NCI-H128 (cell line): ENCODE measurements around the gene HDAC9.

Experiments
- DNase-seq: peaks from one replicate; lab custom pipeline; 2025; ENCODE audit not compliant: unreplicated experiment; lab: John Stamatoyannopoulos, UW

The HDAC9 gene

DNA sequence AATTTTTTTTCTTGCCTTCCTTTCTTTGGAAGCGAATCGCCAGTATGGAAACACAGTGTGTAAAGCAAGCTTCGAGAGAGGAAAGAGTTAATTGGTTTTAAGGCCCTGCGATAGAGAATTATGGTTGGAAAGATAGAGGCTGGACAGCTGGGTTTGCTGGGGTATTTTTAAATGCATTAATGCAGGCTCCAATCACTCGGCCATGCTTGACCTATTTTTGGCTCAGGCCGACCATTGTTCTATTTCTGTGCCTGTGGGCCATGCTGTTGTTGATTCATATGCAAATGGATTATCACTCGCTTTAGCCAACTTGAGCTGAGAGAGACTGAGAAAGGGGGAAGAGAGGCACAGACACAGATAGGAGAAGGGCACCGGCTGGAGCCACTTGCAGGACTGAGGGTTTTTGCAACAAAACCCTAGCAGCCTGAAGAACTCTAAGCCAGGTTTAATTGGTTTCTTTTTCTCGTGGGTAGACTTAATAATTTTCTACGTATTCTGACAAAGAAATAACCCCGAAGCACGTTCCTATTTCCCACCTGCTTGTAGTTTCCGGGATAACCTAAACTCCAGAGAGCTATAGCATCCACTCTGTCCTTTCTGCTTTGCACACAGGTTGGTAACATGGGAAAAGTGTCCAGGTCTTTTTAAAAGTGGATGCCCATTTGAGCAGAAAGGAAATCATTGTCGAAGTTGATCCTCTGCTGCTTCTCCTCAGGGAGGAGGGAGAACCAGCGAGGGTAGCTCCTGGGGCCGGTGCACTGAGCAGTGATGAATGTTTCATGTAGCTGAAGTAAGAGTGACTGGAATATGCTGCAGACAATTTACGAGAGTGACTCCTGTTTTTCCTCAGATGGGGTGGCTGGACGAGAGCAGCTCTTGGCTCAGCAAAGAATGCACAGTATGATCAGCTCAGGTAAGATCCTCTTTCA, at the start of gene HDAC9:
Gene HDAC9 (plus strand): TSS at position 338 of the 929 bp plus-strand sequence. CDS start 554 bp downstream, at position 892.
- DNase-seq = peak; percentile 72

DNA sequence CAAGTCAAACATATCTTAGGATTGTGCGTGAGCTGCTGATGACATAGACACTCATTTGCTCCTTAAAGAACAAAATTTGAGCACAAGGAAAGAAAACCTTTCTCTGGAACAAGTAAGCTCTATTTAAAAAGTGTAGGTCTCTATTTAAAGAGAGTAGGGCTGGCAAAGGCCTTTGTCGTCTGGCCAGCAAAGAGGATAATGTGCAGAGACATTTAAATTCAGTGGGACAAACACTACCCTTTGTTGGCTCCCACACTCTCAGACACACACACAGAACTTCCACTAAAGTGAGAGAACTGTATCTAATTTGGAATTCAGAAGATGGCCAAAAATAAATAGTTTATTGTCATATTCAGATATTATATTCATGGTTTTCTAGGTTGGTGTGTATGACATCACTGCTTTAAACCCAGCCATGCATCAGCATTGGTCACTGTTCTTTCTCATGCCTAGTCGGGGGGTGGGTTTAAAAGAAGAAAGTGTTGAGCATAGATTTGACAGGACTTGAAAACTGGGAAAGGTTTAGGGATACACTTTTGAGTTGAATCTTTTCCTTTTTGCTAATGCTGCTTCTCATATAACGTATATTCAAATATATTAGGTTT, 49.5 kb upstream of the HDAC9 start:
- DNase-seq = no peak

DNA sequence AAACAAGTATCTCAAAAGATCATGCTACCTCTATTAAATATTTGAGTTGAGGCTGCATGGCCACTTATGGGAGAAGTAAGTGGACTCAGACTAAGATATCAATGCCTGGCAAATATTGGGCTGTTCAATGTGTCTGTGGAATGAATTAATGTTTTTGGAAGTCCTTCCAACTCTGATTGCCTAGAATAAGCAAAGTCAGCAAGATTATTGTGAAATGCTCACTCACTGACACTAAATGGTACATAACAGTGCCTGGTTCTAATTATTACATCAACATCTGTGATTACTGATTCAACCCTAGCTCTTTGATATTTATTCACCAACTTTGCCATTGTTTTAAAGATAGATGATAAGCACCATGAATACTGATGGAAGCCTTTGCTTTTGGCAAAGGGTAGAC, 45.5 kb upstream of the HDAC9 start:
- no peak for DNase-seq

DNA sequence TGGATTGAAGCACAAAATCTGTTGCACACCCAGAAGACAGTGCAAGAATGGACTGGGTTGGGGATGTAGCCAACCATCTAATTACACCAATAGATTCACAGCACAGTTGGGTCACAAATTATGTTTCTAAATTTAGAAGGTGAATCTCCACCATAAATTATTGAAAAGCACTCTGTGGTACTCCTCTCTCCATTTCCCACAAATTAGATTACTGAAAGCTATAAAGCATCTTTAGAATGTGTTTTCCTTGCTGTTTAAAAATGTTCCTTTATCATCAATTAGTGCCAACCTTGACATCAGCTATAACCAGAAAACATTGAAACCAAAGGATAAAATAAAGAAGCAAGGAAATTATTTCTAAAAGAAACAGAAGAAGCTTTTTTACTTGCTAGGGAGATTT, 39.9 kb upstream of the HDAC9 start:
- DNase-seq = no peak

DNA sequence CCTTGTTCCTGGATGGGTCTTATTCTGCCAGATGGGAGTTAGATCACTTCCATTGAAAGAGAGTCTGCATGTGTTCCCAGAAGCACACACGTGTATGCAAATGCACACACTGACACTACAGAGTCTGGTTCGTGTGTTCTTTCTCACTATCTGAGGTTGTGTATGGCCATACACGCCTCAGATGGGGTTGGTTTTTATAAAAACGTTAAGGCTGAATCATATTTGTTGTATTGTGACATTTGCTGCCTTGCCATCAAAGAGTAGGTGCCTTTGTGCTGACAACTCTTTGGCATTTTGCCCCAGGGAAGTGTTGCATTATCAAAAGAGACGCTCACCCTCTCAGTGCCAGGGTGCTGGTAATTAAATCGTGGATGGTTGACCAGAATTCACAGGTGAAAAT, 37.7 kb upstream of the HDAC9 start:
- peak; percentile 44 for DNase-seq

DNA sequence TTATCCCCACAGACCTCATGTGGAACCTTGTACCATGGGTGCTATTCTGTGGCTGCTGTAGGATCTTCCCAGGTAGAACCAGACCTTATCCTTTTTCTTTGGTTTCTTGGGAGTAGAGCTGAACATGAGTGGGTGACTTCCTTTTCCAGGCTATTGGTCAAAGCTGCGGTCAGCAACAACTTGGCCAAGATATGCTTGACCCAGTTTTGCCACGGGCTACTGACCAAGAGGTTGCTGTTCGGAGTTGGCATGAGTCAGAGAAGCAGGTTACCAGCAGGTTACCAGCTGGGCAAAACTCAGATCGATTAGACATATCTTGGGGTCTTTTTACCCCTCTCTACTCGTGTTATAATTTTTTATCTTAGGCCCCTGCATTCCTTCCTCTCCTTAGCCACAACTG, 36.7 kb upstream of the HDAC9 start:
- DNase-seq = no peak

DNA sequence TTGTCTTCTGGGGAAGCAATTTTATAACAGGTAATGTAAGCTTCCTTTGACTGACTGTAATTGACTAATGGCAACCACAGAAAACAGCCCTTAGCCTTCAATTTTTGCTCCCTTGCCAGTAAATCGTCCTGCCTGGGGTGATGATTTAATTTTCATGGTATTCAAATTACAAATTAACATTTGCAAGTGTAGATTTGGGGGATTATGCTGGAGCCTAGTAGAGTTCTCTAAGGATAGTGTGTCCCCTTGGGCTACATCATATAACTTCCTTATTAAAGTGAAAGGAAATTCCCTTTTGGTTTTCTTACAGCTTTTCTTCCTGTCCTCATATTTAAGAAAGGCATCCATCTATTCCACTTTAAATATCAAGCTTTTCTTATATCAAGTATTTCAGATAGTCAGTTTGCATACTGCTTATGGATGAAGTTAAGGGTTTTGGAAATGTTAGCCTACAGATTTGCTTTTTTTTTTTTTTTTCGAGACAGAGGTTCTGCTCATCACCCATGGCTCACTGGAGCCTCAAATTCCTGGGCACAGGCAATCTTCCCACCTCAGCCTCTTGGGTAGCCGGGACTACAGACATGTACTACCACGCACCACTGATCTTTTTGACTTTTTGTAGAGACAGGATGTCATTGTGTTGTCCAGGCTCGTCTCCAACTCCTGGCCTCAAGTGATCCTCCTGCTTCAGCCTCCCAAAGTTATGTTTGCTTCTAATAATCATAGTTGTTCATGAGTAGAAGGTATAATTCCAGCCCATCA, 35.9 kb upstream of the HDAC9 start:
- no peak for DNase-seq

DNA sequence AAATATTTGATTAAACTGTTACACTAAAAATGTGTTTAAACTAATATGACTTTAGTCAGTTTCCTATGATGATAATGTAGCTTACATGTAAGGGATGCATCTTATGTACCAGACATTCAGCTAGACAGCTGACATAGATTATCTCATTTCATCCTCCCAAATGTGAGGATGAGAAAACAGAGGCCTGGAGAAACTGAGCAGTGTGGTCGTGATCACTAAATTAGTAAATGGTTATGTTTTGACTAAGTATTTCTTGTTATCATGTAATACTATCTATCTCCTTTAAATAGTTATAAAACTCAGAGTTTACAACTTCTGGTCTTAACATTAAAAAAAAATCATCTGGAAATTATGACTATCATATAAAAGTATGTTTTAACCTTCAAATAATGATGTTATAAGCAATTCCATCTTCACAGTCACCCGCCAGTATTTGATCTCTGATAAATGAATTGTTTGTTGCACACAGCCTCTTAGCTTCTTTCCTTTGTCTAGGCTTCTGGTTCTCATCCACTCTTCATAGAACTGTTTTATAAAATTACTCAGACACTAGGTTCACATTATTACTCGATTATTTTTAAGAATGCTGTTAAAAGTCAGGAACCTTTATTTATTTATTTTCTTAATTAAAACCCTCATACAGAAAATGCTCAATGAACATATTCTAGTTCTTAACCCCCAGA, 33.6 kb upstream of the HDAC9 start:
- DNase-seq = no peak

DNA sequence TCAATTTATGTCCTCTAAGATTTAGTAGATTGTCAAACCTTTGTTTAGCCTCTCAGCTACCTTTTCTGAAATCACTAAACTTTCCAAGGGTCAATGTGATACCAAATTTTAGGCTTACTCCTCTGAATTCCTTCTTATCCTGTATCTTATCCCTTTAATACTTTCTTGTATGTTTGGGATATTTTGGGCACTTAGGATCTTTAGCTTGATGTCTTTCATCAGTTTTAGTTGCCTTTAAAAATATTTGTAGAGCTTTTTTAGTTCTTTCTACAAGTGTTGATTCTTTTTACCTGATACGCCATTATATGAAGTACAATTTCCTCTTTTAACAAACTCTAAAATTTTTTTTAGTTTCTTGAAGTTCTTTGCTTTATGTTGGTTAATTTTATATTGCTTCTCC, 30.7 kb upstream of the HDAC9 start:
- DNase-seq = no peak

DNA sequence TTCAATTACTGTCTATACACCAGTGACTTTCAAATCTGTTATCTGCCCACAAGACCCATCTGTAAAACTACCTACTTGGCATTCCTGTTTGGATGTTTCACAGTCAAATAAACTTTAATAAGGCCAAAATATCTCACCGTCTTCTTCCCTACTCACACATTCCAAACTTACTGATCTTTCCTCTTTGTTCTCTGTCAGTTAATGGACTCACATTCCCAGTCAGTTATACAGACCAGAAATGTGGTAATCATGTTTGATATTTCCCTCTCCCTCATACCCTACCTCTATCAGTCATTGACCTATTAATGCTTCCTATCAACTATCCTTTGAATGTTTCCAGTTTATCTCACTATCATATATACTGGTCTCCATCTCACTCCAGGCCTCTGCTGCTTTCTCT, 28.5 kb upstream of the HDAC9 start:
- DNase-seq = no peak

DNA sequence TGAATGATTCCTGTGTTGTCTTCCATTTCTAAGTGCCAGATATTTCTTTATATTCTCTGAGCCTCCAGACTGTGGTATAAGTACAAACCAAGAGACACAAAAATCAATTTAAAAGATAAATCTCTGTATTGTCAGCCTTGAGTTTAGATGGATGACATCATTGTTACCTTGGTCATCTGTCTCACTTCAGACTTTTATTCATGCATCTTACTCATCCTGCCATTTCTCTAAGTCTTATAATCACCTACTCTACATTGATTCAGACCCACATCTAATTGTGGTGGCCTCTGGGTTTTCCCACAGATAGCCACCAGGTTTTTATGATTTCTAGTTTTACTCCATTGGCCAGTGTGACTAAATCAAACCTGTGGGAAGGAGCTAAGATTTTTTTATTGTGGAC, 26.8 kb upstream of the HDAC9 start:
- no peak for DNase-seq

DNA sequence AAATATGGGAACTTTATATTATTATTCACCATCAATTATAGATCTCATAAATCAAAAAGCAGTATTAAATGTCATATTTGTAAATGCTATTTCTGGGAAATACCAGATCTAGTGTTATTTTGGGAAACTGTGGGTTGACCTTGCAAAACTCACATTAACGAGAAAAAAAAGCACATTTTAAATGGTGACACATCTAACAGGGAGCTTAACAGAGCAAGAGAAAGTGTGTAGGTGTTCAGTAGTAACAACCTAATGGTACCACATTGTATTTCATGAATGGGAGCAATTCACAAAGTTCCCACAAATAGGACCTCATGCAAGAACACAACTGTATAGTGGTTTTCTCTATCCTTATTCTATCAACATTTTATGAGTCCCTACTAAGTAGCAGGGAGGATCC, 26.2 kb upstream of the HDAC9 start:
- DNase-seq = no peak

DNA sequence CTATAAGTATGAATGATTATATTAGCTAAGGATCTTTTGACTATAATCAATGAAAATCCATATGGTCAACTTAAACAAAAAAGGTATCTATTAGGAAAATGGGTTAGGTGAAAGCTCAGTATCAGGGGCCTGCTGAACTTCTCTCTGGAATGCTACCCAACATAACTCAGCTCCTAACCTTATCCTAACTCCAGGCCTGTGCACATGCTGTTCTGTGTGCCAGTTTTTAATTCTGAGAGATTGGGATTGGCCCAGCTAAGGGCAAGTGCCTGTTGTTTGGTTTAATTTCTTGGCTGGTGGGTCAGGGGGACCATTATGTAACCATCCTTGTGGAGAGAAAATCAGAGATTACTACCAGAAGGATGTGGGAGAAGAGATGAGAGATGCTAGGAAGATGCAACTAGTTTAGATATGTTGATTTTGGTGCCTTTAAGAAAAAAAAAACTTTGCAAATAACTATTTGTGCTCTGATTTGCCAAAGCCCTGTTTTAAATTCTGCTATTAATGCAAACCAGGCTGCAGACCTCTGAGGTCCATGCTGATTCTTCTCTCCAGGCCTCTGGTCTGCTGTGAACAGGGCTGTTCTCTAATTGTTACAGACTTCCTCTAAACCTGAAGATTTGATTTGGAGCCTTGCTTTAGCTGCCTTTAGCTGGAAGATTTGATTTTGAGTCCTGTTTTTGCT, 23.9 kb upstream of the HDAC9 start:
- no peak for DNase-seq

DNA sequence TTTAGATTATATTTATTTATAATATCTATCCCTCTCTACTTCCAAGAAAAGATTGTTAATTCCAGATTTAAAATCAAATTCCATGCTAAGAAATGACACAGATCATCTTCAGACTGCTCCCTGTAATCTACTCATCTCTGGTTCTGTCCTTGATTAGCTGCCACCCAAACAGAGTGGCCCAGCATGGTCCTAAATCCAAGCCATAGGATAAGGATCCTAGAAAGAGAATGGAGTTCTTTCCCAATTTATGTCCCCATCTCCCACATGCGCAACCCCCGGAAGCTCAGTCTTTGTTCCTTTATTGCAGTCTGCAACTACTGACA, 23.4 kb upstream of the HDAC9 start:
- DNase-seq = no peak

DNA sequence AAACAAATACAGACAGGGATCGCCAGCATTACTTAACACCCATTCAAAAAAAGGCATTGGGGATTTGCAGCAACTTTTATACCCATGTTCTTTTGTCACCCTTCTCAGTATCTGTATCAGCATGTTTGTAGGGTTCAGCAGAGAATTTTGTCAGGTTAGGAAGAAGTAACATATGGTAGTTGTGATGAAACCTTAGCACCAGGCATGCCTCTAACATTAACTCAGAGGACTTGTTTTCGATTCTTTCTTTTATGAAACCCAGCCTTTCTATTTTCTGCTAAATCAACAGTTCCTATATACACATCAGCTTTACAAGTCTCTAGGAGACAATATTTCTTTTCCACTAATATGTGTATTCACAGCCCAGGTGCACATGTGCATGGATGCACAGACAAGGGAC, 22.4 kb upstream of the HDAC9 start:
- no peak for DNase-seq

DNA sequence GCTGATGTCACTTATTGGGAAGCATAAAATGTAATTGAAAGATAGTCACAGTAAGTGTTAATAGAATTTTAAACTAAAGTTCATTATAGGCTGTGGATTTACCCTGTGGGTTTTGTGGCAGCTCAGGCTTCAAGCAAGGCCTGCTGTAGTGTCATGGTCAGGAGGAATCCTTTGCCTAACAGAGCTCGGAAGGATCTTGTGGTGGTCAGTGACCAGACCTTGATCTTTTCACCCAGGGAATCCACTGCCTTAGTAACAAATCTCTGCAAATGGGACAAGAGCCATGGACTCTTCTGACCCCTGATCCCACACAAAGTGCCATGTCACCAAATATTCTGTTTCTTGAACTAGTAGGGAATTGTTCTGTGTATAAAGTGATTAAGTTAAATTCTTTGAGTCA, 20.6 kb upstream of the HDAC9 start:
- DNase-seq = no peak

DNA sequence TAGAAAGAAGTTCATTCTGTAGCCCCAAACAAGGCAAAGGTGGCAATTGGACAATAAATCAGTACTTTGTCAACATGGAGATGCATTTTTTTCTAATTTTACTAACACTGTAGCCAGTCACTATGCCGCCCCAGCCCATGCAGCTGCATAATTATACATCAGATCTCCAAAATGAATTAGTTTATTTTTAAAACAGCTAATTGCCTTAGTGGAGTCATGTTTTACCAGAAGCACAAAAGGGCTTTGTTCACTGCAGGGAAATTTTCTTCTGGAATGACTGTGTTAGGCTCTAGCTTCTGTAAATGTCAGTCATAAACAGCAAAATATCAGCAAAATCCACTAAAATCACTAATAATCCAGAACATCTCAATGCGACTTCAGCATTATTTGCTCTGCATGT, 20.1 kb upstream of the HDAC9 start:
- no peak for DNase-seq

DNA sequence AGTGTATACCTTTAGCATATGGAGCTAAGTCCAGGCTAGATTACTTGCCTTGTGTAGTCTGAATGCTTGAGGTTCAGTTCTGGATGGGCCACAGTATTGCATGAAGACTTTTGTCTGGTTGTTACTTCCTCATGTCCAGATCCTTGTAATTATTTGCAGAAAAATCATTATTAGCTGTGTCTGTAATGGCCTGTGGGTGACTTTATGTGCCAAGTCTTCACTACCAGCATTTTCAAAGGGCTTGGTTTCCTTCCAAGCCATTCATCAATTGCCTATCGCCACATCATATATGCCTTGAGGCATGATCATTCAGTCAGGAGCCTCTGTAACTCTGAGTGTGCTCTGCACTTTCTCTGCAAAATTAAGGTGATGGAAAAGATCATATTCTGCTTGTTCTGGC, 13.8 kb upstream of the HDAC9 start:
- no peak for DNase-seq

DNA sequence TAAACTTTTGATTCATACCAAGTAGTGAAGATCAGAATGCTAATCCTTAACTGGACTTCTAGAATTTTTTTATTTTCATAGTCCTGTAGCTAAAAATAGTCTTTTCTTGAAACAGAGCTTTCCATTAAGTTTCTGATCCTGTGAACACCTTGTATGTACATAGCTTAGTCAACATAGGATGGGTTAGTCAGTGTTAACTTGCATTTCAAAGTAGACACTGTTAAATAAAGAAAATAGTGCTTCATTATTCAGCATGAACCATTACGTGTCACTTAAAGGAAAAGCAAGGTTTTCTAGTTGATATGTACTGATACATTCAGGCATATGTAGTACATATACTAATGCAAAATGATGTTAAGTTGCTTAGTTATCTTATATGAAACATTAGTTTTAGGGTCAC, 7.5 kb upstream of the HDAC9 start:
- DNase-seq = no peak

DNA sequence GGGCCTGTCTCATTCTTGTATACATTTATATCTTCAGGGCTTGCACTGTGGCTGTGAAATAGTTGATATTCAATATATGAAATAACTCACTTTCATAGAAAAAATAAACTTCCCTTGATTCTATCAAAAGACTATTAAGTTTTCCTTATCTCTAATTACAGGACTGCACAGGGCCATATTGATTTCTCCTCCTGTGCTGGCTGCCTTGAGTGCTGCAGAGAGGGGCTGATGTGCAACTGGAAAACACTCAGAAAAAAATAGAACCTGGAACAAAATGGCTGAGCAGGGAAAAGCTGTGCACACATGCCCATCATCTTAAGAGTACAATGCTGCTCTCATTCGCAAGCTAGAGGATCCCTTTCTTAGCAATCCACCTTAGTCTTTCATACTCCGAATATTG, 5.9 kb upstream of the HDAC9 start:
- no peak for DNase-seq

DNA sequence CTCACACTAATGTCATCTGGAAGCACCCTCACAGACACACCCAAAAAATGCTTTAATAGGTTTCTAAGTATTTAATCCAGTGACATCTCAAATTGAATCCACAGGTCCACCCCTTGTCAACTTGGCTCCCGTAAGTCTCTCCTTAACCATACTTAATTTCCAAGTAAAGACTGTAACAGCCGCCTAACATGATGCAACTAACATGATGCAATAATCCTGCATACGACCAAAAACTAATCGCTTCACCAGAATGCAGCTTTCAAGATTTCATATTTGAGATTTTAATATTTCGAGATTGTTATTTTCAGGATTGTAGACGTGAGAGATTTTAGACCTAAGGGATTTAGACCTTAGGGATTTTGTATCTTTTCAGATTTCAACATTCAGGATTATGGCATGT, 3.7 kb upstream of the HDAC9 start:
- no peak for DNase-seq
